ENCODE measurements around the gene PODXL2.

Gene PODXL2

GRCh38 chr3:127667119-127667681 is 38.2 kb downstream of the PODXL2 start:
- no peak for DNase-seq
- in situ Hi-C loops (cut with HindIII; ENCODE audit: low pct_ligation_motif_present, low pct_unique_long_range_greater_than_20kb, low sequenced_read_pairs), result loop anchor here (25.0 kb wide), 1 partner anchor 295 kb away; no protein-coding TSS in a partner anchor

- DNase-seq, result no peak
- in situ Hi-C loops (cut with HindIII; ENCODE audit: low pct_ligation_motif_present, low pct_unique_long_range_greater_than_20kb, low sequenced_read_pairs), result loop anchor here (25.0 kb wide), 1 partner anchor 293 kb away; no protein-coding TSS in a partner anchor
These were observed 39.9 kb downstream of the PODXL2 start for GRCh38 chr3:127668906-127669305.

- in situ Hi-C loops (cut with HindIII; ENCODE audit: low pct_ligation_motif_present, low pct_unique_long_range_greater_than_20kb, low sequenced_read_pairs), result loop anchor here (25.0 kb wide), 1 partner anchor 293 kb away; no protein-coding TSS in a partner anchor
- DNase-seq, result no peak
These were observed 40.7 kb downstream of the PODXL2 start for GRCh38 chr3:127669541-127670228.

- in situ Hi-C loops (cut with HindIII; ENCODE audit: low pct_ligation_motif_present, low pct_unique_long_range_greater_than_20kb, low sequenced_read_pairs), result loop anchor here (25.0 kb wide), 1 partner anchor 292 kb away; no protein-coding TSS in a partner anchor
These were observed 41.2 kb downstream of the PODXL2 start for GRCh38 chr3:127670229-127670559.

GRCh38 chr3:127670761-127671522 is 42.0 kb downstream of the PODXL2 start:
- in situ Hi-C loops (cut with HindIII; ENCODE audit: low pct_ligation_motif_present, low pct_unique_long_range_greater_than_20kb, low sequenced_read_pairs), result loop anchor here (25.0 kb wide), 1 partner anchor 291 kb away; no protein-coding TSS in a partner anchor
- no peak for DNase-seq

More at GRCh38 chr3:127670229-127670559, 41.2 kb downstream of the PODXL2 start:
- DNase-seq, result no peak

- no peak for DNase-seq
- in situ Hi-C loops (cut with HindIII; ENCODE audit: low pct_ligation_motif_present, low pct_unique_long_range_greater_than_20kb, low sequenced_read_pairs), result loop anchor here (25.0 kb wide), 1 partner anchor 291 kb away; no protein-coding TSS in a partner anchor
These were observed 42.8 kb downstream of the PODXL2 start for GRCh38 chr3:127671523-127672428.

- in situ Hi-C loops (cut with HindIII; ENCODE audit: low pct_ligation_motif_present, low pct_unique_long_range_greater_than_20kb, low sequenced_read_pairs), result loop anchor here (25.0 kb wide), 1 partner anchor 290 kb away; no protein-coding TSS in a partner anchor
- DNase-seq, result peak; percentile 69
These were observed 43.6 kb downstream of the PODXL2 start, which contains the start of gene ABTB1 for GRCh38 chr3:127672429-127673190. ABTB1 (plus strand) TSS chr3:127672952; CDS start chr3:127673026, 74 bp downstream.

GRCh38 chr3:127673191-127674100 is 44.5 kb downstream of the PODXL2 start:
- in situ Hi-C loops (cut with HindIII; ENCODE audit: low pct_ligation_motif_present, low pct_unique_long_range_greater_than_20kb, low sequenced_read_pairs), result loop anchor here (25.0 kb wide), 1 partner anchor 289 kb away; no protein-coding TSS in a partner anchor
- DNase-seq, result peak; percentile 49

- no peak for DNase-seq
- in situ Hi-C loops (cut with HindIII; ENCODE audit: low pct_ligation_motif_present, low pct_unique_long_range_greater_than_20kb, low sequenced_read_pairs), result loop anchor here (25.0 kb wide), 1 partner anchor 288 kb away; no protein-coding TSS in a partner anchor
These were observed 45.2 kb downstream of the PODXL2 start for GRCh38 chr3:127674101-127674721.

- in situ Hi-C loops (cut with HindIII; ENCODE audit: low pct_ligation_motif_present, low pct_unique_long_range_greater_than_20kb, low sequenced_read_pairs), result loop anchor here (25.0 kb wide), 1 partner anchor 288 kb away; no protein-coding TSS in a partner anchor
- DNase-seq, result no peak
These were observed 45.8 kb downstream of the PODXL2 start for GRCh38 chr3:127674790-127675189.

GRCh38 chr3:127675651-127676391 is 46.8 kb downstream of the PODXL2 start:
- DNase-seq, result no peak
- in situ Hi-C loops (cut with HindIII; ENCODE audit: low pct_ligation_motif_present, low pct_unique_long_range_greater_than_20kb, low sequenced_read_pairs), result no loop called here

GRCh38 chr3:127676456-127676855 is 47.5 kb downstream of the PODXL2 start:
- in situ Hi-C loops (cut with HindIII; ENCODE audit: low pct_ligation_motif_present, low pct_unique_long_range_greater_than_20kb, low sequenced_read_pairs), result no loop called here
- DNase-seq, result no peak

- in situ Hi-C loops (cut with HindIII; ENCODE audit: low pct_ligation_motif_present, low pct_unique_long_range_greater_than_20kb, low sequenced_read_pairs), result no loop called here
- no peak for DNase-seq
These were observed 48.0 kb downstream of the PODXL2 start for GRCh38 chr3:127676921-127677351.

- in situ Hi-C loops (cut with HindIII; ENCODE audit: low pct_ligation_motif_present, low pct_unique_long_range_greater_than_20kb, low sequenced_read_pairs), result no loop called here
- no peak for DNase-seq
These were observed 48.7 kb downstream of the PODXL2 start for GRCh38 chr3:127677541-127678314.

- in situ Hi-C loops (cut with HindIII; ENCODE audit: low pct_ligation_motif_present, low pct_unique_long_range_greater_than_20kb, low sequenced_read_pairs), result no loop called here
- DNase-seq, result no peak
These were observed 49.3 kb downstream of the PODXL2 start for GRCh38 chr3:127678315-127678599.

All from ACHN (cell line).